ENCODE results near the gene SMG7.

GRCh38 chr1:183584147-183584546 is 111.8 kb downstream of the SMG7 start:
- TF ChIP-seq CTCF (IDR thresholded peaks at IDR 0.05) = no peak
- no peak for TF ChIP-seq POLR2A (IDR thresholded peaks at IDR 0.05)

Measured in adrenal gland (tissue), 5 donors.